ENCODE data around the gene TMC2.

DNA sequence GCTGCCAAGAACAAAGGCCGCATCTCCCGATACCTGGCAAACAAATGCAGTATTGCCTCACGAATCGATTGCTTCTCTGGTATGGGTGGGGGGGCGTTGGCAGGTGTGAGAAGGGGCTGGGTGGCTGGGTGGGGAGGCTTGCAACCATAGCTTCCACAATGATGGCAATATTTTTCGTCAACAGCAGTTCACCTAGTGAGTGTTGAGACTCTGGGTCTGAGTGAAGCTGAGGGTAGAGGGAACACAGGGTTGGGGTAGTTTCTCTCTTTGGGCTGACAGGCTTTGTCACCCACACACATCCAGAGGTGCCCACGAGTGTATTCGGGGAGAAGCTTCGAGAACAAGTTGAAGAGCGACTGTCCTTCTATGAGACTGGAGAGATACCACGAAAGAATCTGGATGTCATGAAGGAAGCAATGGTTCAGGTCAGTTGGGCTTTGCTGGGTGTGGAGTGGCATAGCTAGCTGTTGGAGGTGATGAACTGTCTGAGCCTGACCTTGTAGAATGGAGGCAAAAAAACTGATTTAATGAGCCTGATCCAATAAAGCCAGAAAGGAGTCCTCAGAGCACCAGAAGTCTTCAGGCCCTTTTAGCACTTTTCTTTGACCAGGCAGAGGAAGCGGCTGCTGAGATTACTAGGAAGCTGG is 120.2 kb downstream of the TMC2 start:
- TF ChIP-seq, protein P1, sequence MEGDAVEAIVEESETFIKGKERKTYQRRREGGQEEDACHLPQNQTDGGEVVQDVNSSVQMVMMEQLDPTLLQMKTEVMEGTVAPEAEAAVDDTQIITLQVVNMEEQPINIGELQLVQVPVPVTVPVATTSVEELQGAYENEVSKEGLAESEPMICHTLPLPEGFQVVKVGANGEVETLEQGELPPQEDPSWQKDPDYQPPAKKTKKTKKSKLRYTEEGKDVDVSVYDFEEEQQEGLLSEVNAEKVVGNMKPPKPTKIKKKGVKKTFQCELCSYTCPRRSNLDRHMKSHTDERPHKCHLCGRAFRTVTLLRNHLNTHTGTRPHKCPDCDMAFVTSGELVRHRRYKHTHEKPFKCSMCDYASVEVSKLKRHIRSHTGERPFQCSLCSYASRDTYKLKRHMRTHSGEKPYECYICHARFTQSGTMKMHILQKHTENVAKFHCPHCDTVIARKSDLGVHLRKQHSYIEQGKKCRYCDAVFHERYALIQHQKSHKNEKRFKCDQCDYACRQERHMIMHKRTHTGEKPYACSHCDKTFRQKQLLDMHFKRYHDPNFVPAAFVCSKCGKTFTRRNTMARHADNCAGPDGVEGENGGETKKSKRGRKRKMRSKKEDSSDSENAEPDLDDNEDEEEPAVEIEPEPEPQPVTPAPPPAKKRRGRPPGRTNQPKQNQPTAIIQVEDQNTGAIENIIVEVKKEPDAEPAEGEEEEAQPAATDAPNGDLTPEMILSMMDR (IDR thresholded peaks at IDR 0.05): no peak
- TF ChIP-seq POLR2A (IDR thresholded peaks at IDR 0.05): no peak
